MM.1S (cell line): ENCODE measurements around the gene PPP4C.

ENCODE experiments used
- DNase-seq: peaks from one replicate; pipeline ENCODE4 v3.0.0-alpha.2; 2015
- H2AFZ ChIP-seq: fragments of 300-600 bp; sonication (generic); 2 replicates; pipeline ENCODE4 v1.6.0; 2016; ENCODE audit warnings: antibody characterized with exemption, low read length
- H3F3A ChIP-seq: fragments of 300-600 bp; sonication (generic); 2 replicates; pipeline ENCODE4 v1.6.1; 2016; ENCODE audit warnings: mild to moderate bottlenecking, antibody characterized with exemption, low read length, moderate library complexity, mixed read lengths; ENCODE audit not compliant: insufficient read depth
- H3K27ac ChIP-seq: fragments of 300-600 bp; sonication (generic); 2 replicates; pipeline ENCODE4 v1.5.1; 2016; ENCODE audit warnings: mild to moderate bottlenecking, low read length
- H3K27me3 ChIP-seq: fragments of 300-600 bp; sonication (generic); replicated peaks from 2 replicates; pipeline ENCODE4 v1.6.0; 2016; ENCODE audit warnings: low read length; ENCODE audit not compliant: insufficient read depth
- H3K36me3 ChIP-seq: fragments of 300-600 bp; sonication (generic); replicated peaks from 2 replicates; pipeline ENCODE4 v1.6.1; 2016; ENCODE audit warnings: mild to moderate bottlenecking, low read length, mixed read lengths; ENCODE audit not compliant: insufficient read depth
- H3K4me1 ChIP-seq: fragments of 300-600 bp; sonication (generic); 2 replicates; pipeline ENCODE4 v1.6.1; 2016; ENCODE audit warnings: low read length, mixed read lengths
- H3K4me2 ChIP-seq: fragments of 300-600 bp; sonication (generic); 2 replicates; pipeline ENCODE4 v1.6.0; 2016; ENCODE audit warnings: low read depth, low read length
- H3K4me3 ChIP-seq: fragments of 300-600 bp; sonication (generic); 2 replicates; pipeline ENCODE4 v1.5.1; 2016; ENCODE audit warnings: low read length, mixed read lengths
- H3K79me2 ChIP-seq: fragments of 300-600 bp; sonication (generic); 2 replicates; pipeline ENCODE4 v1.6.1; 2016; ENCODE audit warnings: mixed run types, low read length, mixed read lengths
- H3K9ac ChIP-seq: fragments of 300-600 bp; sonication (generic); 2 replicates; pipeline ENCODE4 v1.6.1; 2016; ENCODE audit warnings: low read length, mixed read lengths
- H3K9me2 ChIP-seq: fragments of 300-600 bp; sonication (generic); replicated peaks from 2 replicates; pipeline ENCODE4 v1.6.1; 2016; ENCODE audit warnings: mild to moderate bottlenecking, low read length, mixed read lengths; ENCODE audit not compliant: insufficient read depth
- H3K9me3 ChIP-seq: fragments of 300-600 bp; sonication (generic); replicated peaks from 2 replicates; pipeline ENCODE4 v1.6.1; 2016; ENCODE audit warnings: mild to moderate bottlenecking, low read length, mixed read lengths; ENCODE audit not compliant: insufficient read depth
- H4K20me1 ChIP-seq: fragments of 300-600 bp; sonication (generic); 2 replicates; pipeline ENCODE4 v1.6.1; 2016; ENCODE audit warnings: mild to moderate bottlenecking, low read length, moderate library complexity, mixed read lengths; ENCODE audit not compliant: insufficient read depth
- EZH2 ChIP-seq: fragments of 300-600 bp; sonication (generic); optimal IDR thresholded peaks from 2 replicates; pipeline ENCODE3; 2017; ENCODE audit warnings: low read depth, mild to moderate bottlenecking, antibody characterized with exemption, low read length, mixed read lengths
- EZH2phosphoT487 ChIP-seq: fragments of 300-600 bp; sonication (generic); IDR thresholded peaks from 2 replicates; pipeline ENCODE4 v1.6.1; 2018; ENCODE audit warnings: antibody characterized with exemption, low read length
- TF ChIP-seq, protein P1 (sequence below): fragments of 300-600 bp; sonication (generic); IDR thresholded peaks from 2 replicates; pipeline ENCODE4 v1.5.1; 2016; ENCODE audit warnings: antibody characterized with exemption, low read length, mixed read lengths

PPP4C gene

DNA sequence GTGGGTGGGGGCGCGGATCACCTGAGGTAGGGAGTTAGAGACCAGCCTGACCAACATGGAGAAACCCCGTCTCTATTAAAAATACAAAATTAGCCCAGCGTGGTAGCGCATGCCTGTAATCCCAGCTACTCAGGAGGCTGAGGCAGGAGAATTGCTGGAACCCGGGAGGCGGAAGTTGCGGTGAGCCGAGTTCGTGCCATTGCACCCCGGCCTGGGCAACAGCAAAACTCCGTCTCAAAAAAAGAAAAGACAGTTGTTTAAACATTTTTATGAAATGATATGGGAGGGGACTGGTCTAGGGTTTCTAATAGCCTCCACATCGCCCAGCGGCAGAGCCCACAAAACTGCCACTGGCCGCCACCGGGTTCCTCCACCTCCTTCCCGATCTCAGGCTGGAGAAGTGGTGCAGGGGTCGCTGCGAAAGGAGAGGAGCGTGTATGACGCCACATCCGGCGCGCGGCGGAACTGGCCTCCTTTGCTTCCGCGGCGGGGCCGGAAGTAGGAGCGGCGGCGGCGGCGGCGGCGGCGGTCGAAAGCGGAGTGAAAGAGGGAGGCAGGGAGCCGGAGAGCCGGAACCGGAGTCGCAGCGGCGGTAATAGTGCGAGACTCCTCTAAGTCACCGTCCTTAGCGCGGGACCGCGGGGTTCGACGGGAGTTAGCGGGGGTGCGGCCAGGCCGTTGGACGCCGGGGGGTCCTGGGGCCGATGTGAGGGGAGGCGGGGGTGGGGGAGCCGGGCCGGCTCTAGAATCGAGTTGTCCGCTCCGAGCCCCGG, at the start of gene PPP4C:
Gene PPP4C (plus strand): TSS at position 492 of the 773 bp plus-strand sequence. CDS start 384 bp downstream, outside the sequence.
- no peaks in the 10 kb centered on the region for H4K20me1 ChIP-seq
- H3F3A ChIP-seq, result peaks cover 29% of the 10 kb centered on the region
- H3K9me2 ChIP-seq, result no peaks in the 10 kb centered on the region
- H3K27me3 ChIP-seq, result no peaks in the 10 kb centered on the region
- H3K79me2 ChIP-seq, result peaks cover 56% of the 10 kb centered on the region
- peak; percentile 88 for DNase-seq
- peak within 1 kb of the TSS; percentile 25; the same call in 1 of the 2 replicates for H2AFZ ChIP-seq
- no peaks in the 10 kb centered on the region for H3K9me3 ChIP-seq
- H3K9ac ChIP-seq, result peak within 1 kb of the TSS; percentile 89
- peak within 1 kb of the TSS; percentile 61; the same call in 1 of the 2 replicates for H3K27ac ChIP-seq
- TF ChIP-seq, protein P1, sequence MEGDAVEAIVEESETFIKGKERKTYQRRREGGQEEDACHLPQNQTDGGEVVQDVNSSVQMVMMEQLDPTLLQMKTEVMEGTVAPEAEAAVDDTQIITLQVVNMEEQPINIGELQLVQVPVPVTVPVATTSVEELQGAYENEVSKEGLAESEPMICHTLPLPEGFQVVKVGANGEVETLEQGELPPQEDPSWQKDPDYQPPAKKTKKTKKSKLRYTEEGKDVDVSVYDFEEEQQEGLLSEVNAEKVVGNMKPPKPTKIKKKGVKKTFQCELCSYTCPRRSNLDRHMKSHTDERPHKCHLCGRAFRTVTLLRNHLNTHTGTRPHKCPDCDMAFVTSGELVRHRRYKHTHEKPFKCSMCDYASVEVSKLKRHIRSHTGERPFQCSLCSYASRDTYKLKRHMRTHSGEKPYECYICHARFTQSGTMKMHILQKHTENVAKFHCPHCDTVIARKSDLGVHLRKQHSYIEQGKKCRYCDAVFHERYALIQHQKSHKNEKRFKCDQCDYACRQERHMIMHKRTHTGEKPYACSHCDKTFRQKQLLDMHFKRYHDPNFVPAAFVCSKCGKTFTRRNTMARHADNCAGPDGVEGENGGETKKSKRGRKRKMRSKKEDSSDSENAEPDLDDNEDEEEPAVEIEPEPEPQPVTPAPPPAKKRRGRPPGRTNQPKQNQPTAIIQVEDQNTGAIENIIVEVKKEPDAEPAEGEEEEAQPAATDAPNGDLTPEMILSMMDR, result no peak
- TF ChIP-seq EZH2, result no peak
- TF ChIP-seq EZH2phosphoT487, result no peak
- H3K36me3 ChIP-seq, result peaks cover under 1% of the 10 kb centered on the region; the same call in 1 of the 2 replicates
- peak within 1 kb of the TSS; percentile 79 for H3K4me3 ChIP-seq
- peaks cover 7% of the 10 kb centered on the region for H3K4me1 ChIP-seq
- peak within 1 kb of the TSS; percentile 95 for H3K4me2 ChIP-seq

GRCh38 chr16:30026449-30026848, 49.3 kb upstream of the PPP4C start:
- no peak overlapping the region for H2AFZ ChIP-seq
- no peak overlapping the region for H3K4me2 ChIP-seq
- no peaks in the 10 kb centered on the region for H3K9me2 ChIP-seq
- TF ChIP-seq, protein P1, result no peak
- TF ChIP-seq EZH2phosphoT487 (no peak), EZH2 (no peak)
- no peaks in the 10 kb centered on the region for H3K36me3 ChIP-seq
- H3K27ac ChIP-seq, result no peak overlapping the region
- no peaks in the 10 kb centered on the region for H3K79me2 ChIP-seq
- H3F3A ChIP-seq, result no peaks in the 10 kb centered on the region
- no peak for DNase-seq
- no peak overlapping the region for H3K9ac ChIP-seq
- H4K20me1 ChIP-seq, result no peaks in the 10 kb centered on the region
- no peaks in the 10 kb centered on the region for H3K9me3 ChIP-seq
- no peaks in the 10 kb centered on the region for H3K4me1 ChIP-seq
- no peak overlapping the region for H3K4me3 ChIP-seq
- peaks cover 89% of the 10 kb centered on the region for H3K27me3 ChIP-seq

- no peaks in the 10 kb centered on the region for H4K20me1 ChIP-seq
- H3K27ac ChIP-seq, result no peak overlapping the region
- H3K79me2 ChIP-seq, result no peaks in the 10 kb centered on the region
- H3K36me3 ChIP-seq, result no peaks in the 10 kb centered on the region
- H3F3A ChIP-seq, result no peaks in the 10 kb centered on the region
- H3K4me3 ChIP-seq, result no peak overlapping the region
- no peaks in the 10 kb centered on the region for H3K9me3 ChIP-seq
- H3K27me3 ChIP-seq, result peaks cover 95% of the 10 kb centered on the region
- H3K4me1 ChIP-seq, result no peaks in the 10 kb centered on the region
- H3K9ac ChIP-seq, result no peak overlapping the region
- TF ChIP-seq, protein P1, result no peak
- no peak for TF ChIP-seq EZH2phosphoT487
- no peak for TF ChIP-seq EZH2
- no peak overlapping the region for H2AFZ ChIP-seq
- no peak for DNase-seq
- no peak overlapping the region for H3K4me2 ChIP-seq
- H3K9me2 ChIP-seq, result no peaks in the 10 kb centered on the region
These were observed 48.0 kb upstream of the PPP4C start for GRCh38 chr16:30027588-30028437.
